MV-4-11 (cell line): Measurements from ENCODE around the gene FAM13C.
"Not testable (repeated sequence)": the region's sequence is repeated elsewhere in the genome, so short reads cannot be mapped to it uniquely, and the experiment has no call there.

Experiments
- DNase-seq: peaks from one replicate; lab custom pipeline; 2025; lab: John Stamatoyannopoulos, UW

The FAM13C gene

DNA sequence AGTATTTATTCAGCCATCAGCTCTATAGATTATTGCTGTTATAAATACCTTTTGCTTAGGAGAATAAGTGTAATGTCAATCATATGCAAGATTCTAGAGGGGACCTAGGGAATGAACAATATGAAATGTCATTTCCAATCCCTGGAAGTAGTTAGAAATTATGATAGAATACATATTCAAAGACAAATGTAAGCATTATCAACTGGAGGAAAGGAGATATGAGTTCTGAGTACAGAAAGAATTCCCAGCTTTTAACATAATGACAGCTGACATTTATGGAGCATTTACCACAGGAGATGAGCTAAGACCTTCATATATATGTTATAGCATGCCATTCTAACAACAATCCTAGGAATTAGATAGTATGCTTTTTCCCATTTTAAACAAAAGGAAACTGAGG, 86.2 kb downstream of the FAM13C start:
- no peak for DNase-seq

DNA sequence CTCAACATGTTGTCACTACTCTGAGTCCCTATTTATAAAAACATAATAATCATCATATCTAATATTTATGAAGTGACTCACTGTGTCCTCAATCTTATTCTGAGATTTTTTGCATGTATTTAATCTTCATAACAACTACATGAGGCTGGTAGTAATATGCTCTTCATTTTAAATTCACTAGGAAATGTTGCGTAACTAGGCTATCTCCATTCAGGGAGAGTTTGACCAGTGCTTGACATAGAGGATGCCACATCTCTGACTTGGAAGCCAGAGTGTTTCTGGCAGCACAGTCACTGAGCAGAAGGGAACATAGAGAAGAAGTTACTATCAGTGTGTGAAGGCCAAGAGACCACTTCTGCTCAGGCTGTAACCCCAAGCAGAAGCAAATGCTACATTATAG, 88.9 kb downstream of the FAM13C start:
- no peak for DNase-seq

DNA sequence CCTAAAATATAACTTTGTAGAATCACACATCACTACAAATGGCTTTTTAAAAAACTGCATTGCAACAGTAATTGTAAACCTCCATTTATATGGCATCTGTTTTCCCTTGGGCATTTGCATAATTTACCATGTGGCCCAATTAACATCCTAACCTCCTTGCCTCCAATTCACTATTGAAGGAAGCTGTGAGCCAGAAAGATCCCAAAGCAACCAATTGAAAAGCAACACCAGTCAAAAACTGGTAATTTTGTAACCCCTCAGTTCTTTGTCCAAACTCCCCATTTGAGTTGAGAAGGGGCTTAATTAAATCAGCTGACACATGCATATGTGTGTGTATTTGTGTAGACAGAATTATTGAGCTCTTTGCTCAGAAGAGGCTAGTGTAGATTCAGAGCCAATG, 90.3 kb downstream of the FAM13C start:
- no peak for DNase-seq

DNA sequence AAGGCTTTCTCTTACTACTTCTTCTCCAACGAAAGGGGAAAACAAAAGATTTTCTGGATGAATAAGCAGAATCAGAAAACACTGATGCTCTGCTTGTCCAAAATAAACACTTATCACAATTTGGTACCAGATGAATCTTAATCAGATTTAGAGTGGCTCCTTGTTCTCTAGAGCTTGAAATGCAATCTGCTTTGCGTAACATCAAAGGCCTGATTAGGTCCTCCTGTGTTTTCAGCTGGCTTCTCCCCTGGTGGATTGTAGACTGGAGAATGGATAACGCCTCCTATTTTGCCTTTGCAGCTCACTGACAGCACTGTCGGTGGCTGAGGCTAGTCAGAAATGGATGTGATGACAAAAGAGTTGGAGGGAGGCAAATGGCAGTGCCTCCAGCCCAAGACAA, 91.2 kb downstream of the FAM13C start:
- DNase-seq = no peak

DNA sequence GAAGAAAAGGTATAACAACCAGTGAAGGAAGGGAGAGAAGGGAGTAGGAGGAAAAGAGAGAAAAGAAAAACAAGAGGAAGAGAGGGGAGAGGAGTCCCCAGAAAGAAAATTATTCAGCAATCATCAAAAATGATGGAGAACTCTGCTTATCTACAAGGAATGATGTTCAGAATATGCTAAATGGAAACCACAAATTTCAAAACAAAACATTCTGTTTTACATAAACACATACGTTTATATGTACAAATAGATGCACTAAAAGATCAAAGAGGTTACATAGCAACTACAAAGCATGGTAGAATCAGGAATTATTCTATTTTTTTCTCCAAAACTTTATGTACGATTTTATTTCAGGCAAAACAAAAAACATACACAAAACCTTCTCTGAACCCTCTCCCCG, 91.9 kb downstream of the FAM13C start:
- no peak for DNase-seq

DNA sequence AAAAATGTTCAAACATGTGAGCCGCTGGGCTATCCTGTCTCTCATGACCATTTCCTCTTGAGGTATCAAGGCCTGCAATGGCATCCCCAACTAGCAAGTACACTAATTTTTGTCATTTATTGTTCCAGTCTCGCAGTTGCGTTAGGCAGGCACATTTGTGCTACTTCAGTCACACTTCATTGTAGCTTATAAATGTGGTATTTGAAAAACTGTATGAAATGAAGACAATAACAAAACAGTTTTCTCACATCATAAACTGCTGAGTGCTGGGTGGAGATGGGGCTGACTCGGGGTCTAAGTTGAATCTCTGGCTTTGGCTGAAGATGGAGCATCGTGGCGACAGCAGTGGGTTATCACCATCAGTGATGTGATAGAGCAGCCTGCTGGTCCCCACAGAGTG, 92.7 kb downstream of the FAM13C start:
- no peak for DNase-seq

DNA sequence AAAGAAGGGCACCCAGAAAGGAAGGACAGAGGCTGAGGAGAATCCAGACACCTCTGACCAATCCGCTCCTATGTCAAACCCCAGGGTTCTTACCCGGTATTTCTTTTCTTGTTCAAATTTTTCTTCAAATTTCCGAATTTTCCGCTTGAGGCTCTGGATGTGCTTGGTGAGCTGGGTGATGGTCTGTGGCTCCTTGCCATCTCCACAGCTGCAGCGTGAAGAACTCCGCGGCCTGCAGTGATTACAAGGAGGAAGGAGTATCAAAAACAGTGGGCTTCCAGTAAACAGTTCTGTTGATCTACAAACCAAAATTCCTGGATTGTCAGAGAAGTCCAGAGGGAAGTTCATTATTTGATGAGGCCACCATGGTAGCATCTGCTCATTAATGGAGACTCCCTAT, 93.9 kb downstream of the FAM13C start:
- DNase-seq = no peak

DNA sequence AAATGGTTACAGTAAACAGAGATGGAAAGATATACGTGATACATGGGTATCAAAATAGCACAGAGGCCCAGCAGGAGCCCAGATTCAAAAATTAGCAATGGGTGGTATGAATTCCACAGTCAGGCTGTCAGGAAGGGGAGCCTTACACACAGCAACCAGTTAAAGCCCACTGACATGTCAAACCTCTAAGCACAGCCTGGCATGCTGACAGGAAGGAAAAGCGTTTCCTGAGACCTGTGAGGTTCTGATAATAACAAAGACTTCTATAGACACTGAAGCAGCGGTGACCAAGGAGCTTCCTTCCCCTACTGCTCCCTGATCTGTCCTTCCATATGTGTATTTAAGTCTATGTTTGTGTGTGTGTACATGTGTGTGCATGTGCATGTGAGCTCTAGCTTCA, 96.0 kb downstream of the FAM13C start:
- no peak for DNase-seq

DNA sequence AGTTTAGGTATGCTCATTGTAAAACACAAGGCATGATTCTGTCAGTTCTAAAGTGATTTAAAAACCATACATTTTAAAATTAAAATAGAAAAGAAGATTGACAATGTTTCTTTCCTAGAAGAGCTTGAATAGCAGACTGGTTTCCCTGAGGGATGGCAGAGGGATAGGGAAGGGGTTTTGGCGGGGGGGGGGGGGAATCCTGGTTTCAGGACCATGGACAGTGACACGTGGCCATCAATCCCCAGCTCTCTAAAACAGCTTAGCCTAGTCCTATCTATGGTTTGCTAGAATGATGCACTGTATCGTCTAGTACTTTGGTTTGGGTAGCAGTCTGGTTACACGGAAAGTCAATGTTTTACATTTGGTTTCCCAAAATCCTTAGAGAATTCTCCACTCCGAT, 97.2 kb downstream of the FAM13C start:
- no peak for DNase-seq

DNA sequence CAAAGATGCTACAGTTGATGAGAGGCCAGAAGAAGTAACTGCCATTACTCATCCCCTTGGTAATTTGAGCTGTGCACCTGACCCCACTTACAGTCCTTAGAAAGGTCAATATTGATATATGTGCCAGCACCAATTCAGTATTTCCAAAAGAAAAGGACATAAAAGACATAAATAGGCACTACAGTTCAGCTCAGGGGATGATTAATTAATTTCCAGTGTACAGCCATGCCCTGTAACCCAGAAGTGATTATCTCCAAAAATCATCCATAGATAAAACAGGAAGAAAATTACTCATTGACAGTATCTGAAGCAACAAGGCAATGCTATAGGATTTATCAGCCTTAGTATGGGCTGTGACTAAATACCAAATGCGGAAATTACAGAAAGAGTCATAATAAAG, 103.5 kb downstream of the FAM13C start:
- DNase-seq = no peak

DNA sequence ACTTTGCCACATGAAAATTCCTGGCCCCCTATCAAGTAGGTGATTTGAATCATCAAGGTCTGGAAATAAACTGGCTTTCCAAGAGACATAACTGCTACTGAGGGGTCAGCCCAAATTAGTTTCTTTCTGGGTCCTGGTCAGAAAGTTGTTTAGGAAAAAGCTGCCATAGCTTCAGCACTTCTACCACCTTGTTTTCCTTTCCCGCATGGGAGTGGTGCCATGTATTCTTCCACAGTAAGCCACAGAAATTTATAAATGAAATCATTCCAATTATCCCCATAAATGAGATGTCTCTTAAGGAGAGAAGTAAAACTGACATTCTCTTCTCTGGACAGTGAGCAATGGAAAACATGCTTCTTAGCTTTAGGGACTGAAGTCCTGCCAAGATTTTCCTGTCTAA, 105.1 kb downstream of the FAM13C start:
- no peak for DNase-seq

DNA sequence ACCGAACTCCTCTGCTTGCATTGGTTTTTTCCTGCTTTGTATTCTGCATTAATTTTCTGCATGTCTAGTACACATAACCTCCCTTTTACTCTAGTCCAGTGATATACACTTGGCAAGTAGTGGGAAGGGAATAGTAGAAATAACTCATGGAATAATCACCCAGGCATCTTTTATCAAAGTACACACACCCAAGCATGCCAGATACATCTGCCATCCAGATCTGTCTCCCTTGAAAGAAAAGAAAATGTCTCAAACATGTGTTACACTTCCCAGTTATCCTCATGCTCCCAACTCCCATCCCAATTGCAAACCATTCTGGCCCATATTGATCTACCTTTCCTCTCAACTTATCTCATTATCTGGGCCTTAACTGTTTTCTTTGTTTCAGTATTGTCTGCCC, 106.9 kb downstream of the FAM13C start:
- DNase-seq = no peak

DNA sequence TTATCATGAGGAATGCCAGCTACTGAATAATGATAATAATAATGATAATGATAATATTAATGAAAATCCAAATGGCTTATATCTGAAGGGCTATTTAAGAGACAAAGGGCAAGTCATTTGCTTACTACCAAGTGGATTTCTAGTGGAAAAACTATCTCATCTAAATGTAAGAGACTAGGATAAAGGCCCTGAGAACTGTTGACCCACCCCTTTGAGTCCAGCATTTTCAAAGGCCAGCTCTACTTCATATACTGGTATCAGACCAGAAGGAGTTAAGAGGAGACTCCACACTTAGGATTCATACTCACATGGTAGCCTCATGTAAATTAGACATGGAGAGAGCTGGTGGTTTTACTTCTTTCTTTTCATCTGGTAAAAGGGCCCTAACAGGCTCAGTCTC, 109.9 kb downstream of the FAM13C start:
- DNase-seq = no peak

DNA sequence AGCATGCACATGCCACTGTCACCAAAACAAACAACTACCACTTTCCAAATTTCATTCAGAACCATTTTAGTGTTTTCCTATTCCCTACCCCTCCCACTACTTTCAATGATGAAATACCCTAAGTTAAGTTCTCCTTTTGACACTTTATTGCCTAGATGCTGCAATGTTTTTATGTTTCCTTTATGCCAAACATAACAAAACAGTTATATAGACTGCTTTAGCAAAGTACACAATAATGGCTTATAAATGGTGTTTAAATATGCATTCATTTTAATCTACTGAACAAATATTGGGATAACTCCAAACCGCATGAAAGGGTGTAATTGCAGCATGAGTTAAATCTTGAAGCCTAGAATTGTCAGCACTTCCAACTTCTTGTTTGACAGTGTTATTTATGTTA, 116.7 kb downstream of the FAM13C start:
- peak; percentile 43 for DNase-seq

DNA sequence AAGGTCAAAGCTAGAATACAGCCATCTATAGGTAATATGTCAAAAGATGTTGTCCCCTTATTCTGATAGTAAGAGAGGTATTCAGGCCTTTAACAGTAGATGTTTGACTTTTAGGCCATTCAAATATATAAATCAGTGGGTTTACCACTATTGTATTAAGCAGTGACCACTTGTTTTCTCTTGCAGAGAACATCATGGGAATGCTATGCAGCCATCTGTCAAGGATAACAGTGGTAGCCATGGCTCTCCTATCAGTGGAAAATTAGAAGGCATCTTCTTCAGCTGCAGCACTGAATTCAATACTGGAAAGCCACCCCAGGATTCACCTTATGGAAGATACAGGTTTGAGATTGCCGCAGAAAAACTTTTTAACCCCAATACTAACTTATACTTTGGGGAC, 117.5 kb downstream of the FAM13C start:
- DNase-seq = no peak

DNA sequence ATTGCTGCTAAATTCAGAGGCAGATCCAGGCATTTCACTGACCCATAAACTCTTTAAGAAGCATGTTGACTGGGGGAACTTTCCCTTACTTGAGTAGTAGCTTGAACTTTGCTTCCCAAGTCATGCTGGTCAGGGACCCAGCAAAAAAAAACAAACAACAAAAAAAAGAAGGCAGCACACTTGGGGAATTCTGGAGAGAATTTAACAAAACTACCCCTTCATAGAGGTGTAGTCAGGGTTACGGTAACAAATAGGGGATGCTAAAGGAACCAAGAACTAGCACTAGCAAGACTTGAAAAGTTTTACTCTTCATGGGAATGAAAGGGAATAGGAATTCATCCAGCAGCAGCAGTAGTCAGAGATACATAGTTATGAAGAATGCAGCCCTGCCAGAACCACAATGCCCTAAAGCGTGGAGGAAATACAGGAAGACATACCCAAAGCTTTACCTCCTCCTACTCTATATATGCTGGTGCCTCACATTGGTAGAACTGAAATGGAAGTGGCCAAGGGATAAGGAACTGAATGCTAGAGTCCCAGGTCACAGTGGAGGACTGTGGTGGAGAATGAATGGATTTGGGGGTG, 118.6 kb downstream of the FAM13C start:
- DNase-seq = no peak

DNA sequence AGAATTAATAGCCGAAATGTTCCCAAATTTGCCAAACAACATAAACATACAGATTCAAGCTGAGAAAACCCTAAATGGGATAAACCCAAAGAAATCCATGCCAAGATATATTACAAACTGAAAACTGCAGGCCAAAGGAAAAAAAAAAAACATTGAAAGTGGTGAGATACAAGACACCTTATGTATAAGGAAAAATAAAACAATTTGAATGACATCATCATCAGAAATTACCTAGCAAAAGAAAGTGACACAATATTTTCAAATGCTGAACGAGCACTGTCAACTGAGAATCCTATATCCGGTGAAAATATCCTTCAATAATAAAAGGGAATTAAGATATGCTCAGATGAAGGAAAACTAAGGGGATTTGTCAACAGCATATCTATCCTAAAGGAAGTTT, 119.4 kb downstream of the FAM13C start:
- no peak for DNase-seq

DNA sequence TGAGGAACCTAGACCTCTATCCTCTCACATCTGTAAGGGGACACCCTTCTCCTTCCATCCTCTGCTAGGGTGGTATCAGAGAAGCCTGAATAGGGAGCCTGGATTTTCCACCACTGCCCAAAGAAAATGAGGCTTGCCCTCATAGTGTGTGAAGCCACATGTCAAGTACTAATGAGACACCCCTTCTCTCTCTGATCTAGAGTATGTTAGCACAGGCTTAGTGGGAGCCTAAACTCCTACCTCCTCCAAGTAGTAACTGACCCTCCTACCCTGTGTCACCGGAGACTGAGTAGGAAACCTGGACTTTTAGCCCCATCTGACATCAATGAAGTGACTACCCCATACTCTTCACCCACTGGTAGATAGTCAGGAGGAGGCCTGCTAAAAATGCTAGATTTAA, 120.3 kb downstream of the FAM13C start:
- DNase-seq = no peak

DNA sequence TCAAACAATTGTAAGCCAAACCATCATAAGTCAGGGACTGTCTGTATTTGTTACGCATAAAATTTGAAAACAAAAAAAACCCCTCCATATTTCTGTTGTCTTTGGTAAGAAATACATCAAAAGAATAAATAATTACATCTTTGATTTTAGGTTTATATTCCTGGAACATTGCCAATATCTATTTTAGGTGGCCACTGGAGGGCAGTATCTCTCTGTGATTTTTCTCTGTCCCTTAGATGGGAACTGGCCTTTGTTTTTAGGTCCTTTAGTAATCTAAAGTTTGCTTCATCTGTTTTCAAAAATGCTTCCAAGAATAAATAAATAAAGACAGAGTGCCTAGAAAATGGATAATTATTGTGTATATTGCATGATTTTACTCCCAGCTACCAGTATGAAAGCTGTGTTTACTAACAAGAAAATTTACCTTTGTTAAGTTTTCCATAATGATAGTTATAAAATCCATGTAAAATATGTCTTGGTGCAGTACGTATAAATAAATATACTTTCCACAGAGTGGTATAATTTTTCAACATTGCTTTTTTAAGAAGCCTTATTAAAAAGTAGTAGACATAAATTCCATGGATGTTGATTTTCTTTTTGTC, 121.7 kb downstream of the FAM13C start:
- peak; percentile 9 for DNase-seq

DNA sequence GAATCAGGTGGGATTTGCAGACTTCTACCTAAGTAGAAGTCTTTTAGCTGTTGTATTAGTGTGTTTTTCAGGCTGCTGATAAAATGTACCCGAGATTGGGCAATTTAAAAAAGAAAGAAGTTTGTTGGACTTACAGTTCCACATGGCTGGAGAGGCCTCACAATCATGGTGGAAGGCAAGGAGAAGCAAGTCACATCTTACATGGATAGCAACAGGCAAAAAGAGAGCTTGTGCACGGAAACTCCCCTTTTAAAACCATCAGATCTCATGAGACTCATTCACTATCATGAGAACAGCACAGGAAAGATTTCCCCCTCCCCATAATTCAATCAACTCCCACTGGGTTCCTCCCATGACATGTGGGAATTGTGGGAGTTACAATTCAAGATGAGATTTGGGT, 123.2 kb downstream of the FAM13C start:
- not testable (repeated sequence) for DNase-seq

DNA sequence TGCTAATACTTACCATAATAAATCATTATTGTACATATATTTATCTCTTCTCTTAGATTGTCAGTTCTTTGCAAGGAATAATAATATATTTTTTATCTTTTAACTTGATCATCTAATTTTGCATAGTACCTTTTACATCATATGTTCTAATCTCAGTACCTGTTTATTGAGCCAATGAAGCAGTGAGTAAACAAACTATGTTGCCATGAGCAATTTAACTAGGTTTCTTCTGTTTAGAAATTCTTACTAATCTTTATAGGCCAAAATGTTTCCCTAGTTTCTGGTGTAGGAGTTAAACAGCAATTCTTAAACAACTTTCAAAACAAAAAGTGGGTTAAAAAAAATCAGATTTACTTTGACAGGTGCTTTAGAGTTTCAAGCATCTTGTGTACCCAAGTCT, 124.6 kb downstream of the FAM13C start:
- DNase-seq = no peak

DNA sequence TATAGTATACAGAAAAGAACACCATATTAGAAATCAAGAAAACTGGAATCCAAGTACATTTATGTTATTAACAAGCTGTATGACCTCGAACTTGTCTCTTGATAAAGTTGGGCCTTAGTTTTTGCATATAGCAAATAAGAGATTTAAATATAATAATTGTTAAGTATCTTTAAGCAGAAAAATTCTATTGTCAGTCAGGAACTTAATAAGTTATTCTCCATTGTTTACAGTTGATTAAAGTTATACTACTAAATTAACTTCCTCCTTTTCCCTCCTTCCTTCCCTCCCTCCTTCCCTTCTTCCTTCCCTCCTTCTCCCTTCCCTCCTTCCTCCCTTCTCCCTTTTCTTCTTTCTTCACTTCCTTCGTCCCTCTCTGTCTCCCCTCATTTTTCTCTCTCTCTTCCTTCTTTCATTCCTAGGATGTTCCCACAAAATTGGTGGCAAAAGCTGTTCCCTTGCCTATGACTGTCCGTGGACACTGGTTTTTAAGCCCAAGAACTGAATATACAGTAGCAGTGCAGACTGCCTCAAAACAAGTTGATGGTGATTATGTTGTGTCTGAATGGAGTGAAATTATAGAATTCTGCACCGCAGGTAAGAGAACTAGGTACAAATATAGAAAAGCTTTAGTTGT, 126.2 kb downstream of the FAM13C start:
- no peak for DNase-seq

DNA sequence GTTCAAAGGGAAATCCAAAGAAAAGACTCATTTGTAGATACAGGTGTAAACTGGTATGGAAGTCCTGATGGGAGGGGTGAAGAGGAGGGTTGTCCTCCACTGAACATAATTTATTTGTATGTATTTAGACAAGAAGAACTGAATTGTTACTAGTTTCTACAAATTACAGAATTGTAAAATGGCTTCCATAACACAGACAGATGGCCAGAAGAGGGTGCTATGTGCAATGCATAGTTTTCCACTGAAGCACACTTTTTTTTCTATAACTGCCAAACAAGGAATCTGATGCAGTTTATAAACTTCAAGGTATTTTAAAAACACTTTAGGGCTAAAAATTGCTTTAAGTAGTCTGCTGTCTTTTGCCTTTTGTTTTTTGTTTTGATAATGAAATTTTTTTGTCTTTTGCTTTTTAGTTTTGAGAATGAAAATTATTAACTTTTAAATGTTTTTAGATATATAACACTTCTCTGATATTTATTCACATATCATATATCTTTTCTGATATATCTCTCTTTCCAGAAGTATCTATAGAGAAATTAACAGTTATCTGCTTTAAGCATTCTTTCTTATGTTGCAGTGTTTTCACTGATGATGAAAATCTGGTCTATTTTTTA, 127.4 kb downstream of the FAM13C start:
- DNase-seq = peak; percentile 1

DNA sequence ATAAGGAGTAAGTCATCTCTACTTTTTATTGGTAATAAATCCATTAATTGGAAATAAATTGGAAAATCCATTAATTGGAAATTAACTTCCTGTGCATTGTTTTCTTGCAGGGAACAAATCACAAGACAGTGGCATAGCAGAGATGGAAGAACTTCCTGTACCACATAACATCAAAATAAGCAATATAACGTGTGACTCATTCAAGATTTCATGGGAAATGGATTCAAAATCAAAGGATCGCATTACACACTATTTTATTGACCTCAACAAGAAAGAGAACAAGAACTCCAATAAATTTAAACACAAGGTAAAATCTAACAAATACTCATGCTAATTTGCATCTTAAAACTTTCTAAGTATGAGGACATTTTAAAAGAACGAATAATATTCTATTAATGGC, 128.2 kb downstream of the FAM13C start:
- DNase-seq = no peak
